ENCODE data around the gene VIPR2.

GRCh38 chr7:159146084-159146858, 1.6 kb upstream of the VIPR2 start:
- TF ChIP-seq CTCF (conservative IDR thresholded peaks at IDR 0.05) (no peak), ZFX (IDR thresholded peaks at IDR 0.05) (no peak)
